Astrocyte (in vitro differentiated cells and primary cell): ENCODE data around the gene TRMU.

Source experiments
- EZH2 ChIP-seq: IDR thresholded peaks from 2 replicates; pipeline ENCODE4 v1.6.1; 2012; ENCODE audit warnings: mild to moderate bottlenecking, low read length, inconsistent platforms; ENCODE audit not compliant: insufficient read depth
- TF ChIP-seq, protein P1 (sequence below): IDR thresholded peaks from 2 replicates; pipeline ENCODE4 v1.5.1; 2011; ENCODE audit warnings: low read depth, mild to moderate bottlenecking, inconsistent platforms, low read length, moderate library complexity; ENCODE audit not compliant: insufficient read depth

DNA sequence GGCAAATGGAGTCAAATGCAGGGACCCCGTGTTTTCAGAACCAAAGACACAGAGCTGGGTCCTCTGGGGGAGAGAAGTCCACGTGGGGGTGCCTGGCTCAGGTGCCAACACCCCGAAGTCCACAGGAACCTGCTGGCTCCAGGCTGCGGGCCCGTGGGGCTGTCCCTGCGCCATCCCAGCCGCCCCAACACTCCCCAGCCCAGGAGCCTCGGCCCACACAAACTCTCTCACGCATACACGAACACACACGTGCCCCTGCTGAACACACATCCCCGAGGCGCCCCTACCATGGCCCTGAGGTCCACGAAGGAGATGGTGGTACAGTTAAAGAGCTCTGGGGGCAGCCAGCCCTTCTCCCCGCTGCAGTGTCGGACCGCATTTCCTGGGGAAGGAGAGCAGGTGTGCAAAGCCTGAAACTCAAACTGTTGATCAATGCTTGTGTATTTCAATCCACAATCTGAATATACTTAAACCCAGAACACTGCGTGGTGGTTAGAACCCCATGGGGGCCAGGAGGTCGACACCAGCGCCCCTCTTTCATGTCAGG is 54.7 kb downstream of the TRMU start:
- TF ChIP-seq, protein P1, sequence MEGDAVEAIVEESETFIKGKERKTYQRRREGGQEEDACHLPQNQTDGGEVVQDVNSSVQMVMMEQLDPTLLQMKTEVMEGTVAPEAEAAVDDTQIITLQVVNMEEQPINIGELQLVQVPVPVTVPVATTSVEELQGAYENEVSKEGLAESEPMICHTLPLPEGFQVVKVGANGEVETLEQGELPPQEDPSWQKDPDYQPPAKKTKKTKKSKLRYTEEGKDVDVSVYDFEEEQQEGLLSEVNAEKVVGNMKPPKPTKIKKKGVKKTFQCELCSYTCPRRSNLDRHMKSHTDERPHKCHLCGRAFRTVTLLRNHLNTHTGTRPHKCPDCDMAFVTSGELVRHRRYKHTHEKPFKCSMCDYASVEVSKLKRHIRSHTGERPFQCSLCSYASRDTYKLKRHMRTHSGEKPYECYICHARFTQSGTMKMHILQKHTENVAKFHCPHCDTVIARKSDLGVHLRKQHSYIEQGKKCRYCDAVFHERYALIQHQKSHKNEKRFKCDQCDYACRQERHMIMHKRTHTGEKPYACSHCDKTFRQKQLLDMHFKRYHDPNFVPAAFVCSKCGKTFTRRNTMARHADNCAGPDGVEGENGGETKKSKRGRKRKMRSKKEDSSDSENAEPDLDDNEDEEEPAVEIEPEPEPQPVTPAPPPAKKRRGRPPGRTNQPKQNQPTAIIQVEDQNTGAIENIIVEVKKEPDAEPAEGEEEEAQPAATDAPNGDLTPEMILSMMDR: no peak
- no peak for TF ChIP-seq EZH2
